Measurements from ENCODE around the gene LILRA1. TPM values are rescaled to one million over a fixed set of nuclear protein-coding genes. Genes with fewer than 3 reads are reported as not detected.
"Not testable (repeated sequence)": the region's sequence is repeated elsewhere in the genome, so short reads cannot be mapped to it uniquely, and the experiment has no call there.

The LILRA1 gene
- total RNA-seq, 1 donor from 2014 or later = 1.9 TPM

DNA sequence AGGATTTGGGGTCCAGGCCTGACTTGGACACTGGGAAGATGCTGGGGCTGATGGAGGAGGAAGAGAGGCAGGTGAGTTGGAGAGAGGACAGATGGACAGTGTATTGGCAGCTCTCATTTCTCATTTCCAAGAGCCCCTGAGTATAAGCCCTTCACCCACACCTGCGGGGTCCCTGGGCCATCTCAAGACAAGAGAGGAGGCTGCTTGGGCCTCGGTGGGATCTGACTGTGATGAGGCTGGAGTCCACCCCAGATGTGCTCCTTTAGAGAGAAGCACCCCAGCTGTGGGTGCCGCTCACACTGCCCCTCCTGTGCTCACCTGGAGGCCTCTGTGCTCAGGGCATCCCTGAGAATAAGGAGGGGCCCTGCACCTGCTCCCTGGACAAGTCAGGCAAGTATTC is 16.1 kb upstream of the LILRA1 start:
- no peak for DNase-seq (ENCODE audit: low spot score)

DNA sequence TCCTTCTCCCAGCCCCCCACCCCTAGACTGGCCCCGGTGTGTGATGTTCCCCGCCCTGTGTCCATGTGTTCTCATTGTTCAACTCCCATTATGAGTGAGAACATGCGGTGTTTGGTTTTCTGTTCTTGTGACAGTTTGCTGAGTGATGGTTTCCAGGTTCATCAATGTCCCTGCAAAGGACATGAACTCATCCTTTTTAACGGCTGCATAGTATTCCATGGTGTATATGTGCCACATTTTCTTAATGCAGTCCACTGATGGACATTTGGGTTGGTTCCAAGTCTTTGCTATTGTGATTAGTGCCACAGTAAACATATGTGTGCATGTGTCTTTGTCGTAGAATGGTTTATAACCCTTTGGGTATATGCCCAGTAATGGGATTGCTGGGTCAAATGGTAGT is 15.2 kb upstream of the LILRA1 start:
- DNase-seq (ENCODE audit: low spot score) = not testable (repeated sequence)

DNA sequence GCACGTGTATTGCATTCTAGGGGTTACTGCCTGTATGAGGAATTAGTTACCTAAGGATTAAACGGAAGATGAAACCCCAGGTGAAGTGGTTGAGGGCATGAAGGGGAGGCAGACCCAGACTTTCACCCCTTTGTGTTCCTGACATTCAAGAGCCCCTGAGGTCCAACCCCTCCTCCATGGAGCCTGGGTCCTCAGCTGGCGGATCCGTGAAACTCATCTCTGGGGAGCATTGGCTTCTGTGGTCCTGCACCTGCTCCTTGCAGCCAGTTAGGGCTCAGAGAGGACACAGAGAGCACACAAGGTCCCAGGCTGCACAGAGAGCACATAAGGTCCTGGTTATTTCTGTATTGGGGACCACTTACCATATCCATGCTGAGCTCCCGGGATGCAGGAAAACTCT is 7.0 kb upstream of the LILRA1 start:
- no peak for DNase-seq (ENCODE audit: low spot score)

DNA sequence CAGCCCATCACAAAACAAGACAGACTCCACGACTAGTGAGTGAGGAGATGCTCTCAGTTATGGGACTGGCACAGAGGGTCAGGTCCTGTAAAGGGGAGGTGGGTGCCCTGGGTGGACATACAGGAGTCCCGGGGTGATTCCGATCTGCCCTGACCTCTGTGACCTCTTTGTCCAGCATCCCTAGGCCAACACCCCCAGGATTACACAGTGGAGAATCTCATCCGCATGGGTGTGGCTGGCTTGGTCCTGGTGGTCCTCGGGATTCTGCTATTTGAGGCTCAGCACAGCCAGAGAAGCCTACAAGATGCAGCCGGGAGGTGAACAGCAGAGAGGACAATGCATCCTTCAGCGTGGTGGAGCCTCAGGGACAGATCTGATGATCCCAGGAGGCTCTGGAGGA is 6.4 kb upstream of the LILRA1 start:
- no peak for DNase-seq (ENCODE audit: low spot score)

DNA sequence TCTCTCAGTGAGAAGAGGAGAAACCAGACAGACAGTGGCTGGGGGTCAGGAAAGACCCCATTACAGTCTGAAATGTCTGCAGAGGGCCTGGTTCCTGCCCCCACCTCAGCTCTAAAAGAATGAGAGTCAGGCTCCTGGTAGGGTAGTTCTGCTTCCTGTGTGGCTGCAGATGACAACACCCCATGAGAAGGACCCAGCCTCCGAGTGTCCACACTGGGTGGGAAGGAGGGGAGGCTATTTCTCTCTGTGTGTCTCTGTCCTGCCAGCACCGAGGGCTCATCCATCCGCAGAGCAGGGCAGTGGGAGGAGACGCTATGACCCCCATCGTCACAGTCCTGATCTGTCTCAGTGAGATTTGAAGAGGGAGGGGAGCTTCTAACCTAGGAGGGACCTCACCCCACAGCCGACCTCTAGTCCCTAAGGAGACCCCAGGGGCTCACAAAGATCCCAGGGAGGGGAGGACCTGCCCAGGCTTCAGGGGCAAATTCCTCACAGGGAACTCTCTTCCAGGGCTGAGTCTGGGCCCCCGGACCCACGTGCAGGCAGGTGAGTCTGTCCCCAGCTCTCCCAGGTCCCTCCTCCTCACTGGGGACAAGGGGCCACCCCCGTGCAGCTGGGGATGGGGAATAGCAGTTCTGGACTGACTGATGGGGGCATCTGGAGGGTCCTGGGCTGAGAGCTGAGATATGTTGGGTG is 647 bp downstream of the LILRA1 start:
- DNase-seq (ENCODE audit: low spot score) = peak; percentile 9

DNA sequence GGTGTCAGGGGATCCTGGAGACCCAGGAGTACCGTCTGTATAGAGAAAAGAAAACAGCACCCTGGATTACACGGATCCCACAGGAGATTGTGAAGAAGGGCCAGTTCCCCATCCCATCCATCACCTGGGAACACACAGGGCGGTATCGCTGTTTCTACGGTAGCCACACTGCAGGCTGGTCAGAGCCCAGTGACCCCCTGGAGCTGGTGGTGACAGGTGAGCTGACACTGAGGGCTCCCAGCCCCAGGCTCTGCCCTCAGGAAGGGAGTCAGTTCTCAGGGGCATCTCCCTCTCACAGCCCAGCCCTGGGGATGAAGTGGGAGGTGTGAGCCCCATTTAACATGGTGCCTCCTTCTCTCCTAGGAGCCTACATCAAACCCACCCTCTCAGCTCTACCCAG is 1.3 kb downstream of the LILRA1 start:
- DNase-seq (ENCODE audit: low spot score) = no peak

DNA sequence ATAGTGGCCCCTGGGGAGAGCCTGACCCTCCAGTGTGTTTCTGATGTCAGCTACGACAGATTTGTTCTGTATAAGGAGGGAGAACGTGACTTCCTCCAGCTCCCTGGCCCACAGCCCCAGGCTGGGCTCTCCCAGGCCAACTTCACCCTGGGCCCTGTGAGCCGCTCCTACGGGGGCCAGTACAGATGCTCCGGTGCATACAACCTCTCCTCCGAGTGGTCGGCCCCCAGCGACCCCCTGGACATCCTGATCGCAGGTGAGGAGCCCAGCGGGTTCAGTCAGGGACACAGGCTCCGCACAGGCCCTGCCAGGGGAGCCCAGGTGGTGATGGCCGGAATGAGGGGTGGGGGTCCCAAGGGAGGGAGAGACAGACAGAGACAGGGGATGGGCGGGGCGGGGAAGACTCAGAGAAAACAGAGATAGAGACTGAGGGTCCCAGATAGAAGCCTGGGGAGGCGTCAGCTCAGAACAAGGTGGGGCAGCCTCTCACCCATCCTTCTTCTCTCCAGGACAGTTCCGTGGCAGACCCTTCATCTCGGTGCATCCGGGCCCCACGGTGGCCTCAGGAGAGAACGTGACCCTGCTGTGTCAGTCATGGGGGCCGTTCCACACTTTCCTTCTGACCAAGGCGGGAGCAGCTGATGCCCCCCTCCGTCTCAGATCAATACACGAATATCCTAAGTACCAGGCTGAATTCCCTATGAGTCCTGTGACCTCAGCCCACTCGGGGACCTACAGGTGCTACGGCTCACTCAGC is 2.4 kb downstream of the LILRA1 start:
- peak; percentile 7 for DNase-seq (ENCODE audit: low spot score)

DNA sequence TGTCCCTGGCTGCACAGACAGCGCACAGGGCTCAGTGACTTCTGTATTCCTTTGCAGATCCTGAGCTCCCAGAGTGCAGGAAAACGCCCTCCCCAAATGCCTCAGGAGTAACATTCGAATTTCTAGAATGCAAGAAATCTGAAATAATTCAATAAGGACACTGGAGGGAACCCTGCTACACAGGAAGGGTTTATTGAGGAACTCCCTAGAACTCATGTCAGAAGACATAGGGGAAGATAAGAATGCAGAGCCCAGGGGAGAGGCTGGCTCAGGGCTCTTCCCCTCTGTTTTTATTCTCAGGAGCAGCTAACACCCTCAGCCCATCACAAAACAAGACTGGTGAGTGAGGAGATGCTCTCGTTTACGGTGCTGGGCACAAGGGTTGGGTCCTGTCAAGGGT is 6.8 kb downstream of the LILRA1 start:
- DNase-seq (ENCODE audit: low spot score) = no peak

DNA sequence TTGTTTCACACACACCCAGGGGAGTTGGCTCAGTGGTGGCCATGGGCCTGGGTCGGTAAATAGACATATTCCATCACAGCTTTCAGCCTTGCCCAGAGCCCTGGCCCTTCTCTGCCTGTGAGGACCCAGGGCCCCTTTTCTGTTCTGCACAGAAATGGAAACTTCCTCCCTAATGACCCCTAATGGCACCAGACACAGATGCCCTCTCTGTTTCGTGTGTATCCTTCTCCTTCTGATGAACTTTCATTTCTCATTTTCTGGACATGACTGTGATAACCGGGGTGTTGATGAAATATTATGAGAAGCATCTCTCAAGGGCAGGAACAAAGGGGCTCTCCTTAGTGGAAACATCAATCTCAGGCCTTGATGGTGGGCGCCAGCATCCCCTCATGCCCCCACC is 12.8 kb downstream of the LILRA1 start:
- no peak for DNase-seq (ENCODE audit: low spot score)

DNA sequence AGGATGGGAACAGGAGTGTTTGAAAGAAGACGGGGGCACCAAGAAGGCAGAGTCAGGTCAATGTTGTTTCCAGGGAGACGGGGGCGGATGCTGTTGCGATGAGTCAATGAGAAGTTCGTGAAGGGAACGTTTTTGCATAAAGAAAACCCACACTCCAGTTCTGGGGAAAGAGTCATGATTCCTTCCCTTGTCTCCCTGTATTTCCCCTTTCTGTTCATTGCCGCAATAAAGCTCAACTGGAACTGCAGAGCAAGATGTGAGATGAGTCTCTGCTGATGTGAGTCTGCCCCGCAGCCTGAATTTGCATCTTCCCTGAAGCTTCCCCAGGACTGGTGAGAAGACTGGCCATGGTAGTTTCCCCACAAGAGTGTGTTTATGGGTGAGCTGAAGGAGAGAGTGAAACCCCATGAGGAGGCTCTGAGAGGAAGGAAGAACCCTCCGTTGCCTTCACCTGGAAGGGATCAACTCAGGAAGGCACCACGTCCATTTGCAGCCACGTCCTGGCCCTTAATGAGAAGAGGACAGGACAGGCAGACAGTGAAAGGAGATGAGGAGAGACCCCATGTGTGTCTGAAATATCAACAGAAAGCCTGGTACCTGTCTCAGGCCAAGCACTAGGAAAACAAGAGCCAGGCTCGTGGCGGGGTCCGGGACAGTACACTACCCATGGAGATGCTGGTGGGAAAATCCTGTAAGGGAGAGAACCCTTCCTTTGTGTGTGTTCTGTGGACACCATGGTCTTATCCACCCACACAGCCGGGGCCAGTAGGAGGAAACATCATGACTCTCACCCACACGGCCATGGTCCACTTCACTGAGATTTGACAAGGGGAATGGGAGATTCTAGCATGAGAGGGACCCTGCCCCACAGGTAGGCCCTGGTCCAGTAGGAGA is 13.7 kb downstream of the LILRA1 start:
- no peak for DNase-seq (ENCODE audit: low spot score)

DNA sequence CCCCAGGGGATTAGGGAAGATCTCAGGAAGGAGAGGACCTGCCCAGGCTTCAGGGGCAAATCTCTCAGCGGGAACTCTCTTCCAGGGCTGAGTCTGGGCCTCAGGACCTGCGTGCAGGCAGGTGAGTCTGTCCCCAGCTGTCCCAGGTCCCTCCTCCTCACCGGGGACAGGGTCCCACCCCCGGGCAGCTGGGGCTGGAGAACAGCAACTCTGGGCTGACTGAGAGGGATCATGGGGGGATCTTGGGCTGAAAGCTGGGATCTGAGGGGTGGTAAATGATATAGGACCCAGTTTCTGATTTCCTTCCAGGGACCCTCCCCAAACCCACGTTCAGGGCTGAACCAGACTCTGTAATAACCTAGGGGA is 14.3 kb downstream of the LILRA1 start:
- no peak for DNase-seq (ENCODE audit: low spot score)

DNA sequence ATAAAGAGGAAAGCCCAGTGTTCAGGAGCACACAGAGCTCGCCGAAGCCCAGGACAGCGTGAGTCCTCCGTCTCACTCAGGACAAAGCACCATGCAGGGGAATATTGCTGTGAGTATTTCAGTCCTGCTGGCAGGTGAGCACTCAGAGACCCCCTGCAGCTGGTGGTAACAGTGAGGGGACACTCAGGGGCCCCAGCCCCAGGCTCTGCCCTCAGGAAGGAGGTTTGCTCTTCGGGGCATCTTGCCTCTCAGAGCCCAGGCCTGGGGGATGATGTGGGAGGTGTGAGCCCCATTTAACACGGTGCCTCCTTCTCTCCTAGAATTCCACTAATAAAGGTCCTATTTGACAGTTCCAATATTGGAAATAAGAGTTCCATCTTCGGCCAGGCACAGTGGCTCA is 14.8 kb downstream of the LILRA1 start:
- DNase-seq (ENCODE audit: low spot score) = no peak

DNA sequence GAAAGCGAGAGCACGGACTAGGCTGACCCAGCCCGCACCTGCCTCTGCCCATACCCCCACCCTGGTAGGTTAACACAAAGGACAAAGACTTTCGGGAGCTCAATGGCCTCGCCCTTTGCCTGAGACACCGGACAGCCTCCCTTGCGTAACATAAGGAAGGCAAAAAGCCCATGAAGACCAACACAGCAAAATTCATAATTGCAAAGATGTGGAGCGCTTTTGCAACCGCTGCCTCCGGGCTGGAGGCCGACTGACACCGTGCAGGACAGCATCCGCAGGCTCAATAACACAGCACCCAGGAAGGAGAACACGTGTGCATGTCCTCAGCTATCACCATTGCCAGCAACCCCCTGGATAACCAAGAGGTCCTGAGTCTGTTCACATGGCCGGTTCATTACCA is 15.4 kb downstream of the LILRA1 start:
- no peak for DNase-seq (ENCODE audit: low spot score)

DNA sequence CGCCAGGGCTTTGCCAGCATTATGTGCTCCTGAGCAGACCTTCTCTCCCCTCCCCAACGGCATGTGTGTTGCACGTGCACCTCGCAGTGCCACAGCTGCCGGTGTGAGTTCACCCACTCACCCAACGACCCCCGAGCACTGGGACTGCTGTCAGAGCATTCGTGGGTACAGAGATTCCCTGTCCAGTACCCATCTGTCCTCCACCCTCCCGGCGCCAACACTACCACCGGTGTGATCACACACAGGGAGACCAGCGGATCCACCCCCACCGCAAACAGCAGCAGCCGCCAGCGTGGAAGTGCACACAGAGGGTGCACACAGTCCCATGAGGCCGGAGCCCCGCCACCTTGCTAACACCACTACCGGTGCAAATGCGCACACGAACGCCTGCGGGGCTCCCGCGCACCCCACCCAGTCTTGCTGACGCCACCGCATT is 15.9 kb downstream of the LILRA1 start:
- no peak for DNase-seq (ENCODE audit: low spot score)

DNA sequence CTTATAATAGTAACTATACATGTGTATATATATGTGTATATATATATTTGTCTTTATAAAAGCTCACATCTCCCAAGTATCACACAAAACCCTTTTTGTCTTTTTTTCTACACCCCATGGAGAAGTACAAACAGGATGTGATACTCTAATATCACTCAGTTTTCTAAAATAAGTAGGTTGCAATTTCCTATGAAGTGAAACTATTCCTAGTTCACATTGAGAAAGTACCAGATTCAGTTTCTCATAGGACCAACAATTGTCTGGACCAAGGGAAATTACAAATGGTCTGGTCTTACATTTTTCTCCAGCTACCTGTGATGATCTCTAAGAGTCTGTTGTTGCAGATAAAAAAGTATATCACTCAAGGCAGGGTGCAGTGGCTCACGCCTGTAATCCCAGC is 19.0 kb downstream of the LILRA1 start:
- DNase-seq (ENCODE audit: low spot score) = no peak

DNA sequence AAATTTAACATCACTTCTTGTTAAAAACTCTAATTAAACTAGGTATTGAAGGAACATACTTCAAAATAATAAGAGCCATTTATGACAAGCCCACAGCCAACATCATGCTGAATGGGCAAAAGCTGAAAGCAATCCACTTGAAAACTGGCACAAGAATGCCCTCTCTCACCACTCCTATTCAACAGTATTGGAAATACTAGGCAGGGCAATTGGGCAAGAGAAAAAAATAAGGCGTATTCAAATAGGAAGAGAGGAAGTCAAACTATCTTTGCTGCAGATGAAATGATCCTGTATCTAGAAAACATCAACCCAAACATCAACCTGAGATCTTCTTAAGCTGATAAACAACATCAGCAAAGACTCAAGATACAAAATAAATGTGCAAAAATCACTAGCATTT is 21.3 kb downstream of the LILRA1 start:
- no peak for DNase-seq (ENCODE audit: low spot score)

DNA sequence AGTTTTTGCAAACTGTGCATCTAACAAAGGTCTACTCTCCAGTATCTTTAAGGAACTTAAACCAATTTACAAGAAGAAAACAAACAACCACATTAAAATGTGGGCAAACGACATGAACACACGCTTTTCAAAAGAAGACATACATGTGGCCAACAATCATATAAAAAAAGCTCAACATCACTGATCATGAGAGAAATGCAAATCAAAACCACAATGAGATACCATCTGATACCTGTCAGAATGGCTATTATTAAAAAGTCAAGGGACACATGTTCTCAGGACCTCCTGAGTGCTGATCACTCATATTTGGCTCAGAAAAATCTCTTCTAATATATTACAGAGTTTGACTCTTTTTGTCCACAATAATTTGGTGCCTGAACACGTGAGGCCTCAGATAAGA is 22.6 kb downstream of the LILRA1 start:
- DNase-seq (ENCODE audit: low spot score) = no peak

DNA sequence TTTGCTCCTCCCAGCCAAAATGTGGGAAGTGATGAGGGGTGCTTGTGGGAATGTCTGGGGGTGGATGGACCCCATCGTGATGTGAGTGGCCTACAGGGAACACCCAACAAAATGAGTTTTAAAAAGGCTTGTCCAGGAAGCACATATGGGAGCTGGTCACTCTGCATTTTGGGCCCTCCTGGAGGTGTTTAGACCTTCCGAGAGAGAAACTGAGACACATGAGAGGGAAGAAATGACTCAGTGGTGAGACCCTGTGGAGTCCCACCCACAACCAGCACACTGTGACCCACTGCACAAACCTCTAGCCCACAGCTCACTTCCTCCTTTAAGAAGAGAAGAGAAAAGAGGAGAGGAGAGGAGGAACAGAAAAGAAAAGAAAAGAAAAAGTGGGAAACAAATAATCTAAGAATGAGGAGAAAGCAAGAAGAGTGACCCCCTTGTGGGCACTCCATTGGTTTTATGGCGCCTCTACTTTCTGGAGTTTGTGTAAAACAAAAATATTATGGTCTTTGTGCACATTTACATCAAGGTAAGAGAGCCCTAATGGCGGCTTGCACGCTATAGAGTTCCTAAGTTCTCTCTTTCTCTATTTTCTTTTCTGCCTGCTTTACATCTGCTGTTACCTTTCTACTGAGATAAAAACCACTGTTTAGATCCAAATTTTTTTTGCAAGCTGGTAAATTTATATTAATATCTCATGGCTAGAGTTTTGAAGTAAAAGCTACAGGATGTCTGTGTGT is 23.6 kb downstream of the LILRA1 start:
- DNase-seq (ENCODE audit: low spot score) = no peak

DNA sequence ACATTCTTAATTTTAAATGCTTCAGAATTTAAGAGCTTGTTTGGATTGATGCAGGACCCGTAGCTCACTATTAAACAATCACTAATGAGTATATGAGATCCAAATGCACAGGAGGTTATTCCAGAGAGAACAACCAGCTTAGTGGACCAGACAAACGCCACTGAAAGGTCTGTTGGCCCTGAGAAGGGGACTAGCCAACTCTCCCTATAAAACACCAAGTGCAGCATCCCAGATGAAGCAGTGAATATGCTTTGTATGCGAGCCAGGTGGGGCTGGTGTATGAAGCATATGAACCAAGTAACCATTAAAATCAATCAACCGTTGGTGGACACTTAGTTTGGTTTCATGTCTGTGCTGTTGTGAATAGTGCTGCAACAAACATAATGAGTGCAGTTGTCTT is 27.0 kb downstream of the LILRA1 start:
- DNase-seq (ENCODE audit: low spot score) = no peak

DNA sequence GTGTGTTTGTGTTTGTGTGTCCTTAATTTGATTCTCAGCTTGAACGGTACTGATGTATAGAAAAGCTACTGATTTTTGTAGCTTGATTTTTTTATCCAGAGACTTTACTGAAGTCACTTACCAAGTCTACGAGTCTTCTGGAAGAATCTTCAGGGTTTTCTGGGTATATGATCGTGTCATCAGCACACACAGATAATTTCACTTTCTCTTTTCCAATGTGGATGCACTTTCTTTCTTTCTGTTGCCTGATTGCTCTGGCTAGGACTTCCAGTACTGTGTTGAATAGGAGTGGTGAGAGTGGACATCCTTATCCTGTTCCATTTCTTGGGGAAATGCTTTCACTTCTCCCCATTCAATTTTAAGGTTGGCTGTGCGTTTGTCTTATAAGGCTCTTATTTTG is 29.0 kb downstream of the LILRA1 start:
- DNase-seq (ENCODE audit: low spot score) = no peak

DNA sequence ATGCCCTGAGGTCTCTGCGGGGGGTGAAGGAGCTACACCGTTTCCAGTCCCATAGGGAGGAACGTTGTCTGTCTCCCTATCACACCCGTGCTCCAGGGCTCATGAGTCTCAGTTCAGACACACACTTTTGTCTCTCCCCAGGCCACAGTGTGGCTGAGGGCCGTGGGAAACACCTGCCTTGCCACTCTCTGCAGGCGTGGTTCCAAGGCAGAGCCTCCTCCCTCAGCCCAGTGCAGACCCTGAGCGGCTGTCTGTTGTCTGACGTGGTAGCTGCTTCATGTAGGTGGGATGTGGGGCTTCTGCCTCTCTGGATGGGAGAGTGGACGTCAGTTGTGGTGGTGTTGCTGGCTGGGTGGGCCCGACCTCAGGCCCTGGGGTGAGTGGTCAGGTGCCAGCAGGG is 30.8 kb downstream of the LILRA1 start:
- DNase-seq (ENCODE audit: low spot score) = not testable (repeated sequence)

All from mucosa of gallbladder (tissue), 1 donor.